GM21526 (cell line): Measurements from ENCODE around the gene ZNRD2.

Experiments
- ATAC-seq: cut with Tn5 transposase; IDR thresholded peaks from one replicate; pipeline ENCODE4 v1.9.1; 2021; ENCODE audit warnings: moderate library complexity; ENCODE audit not compliant: unreplicated experiment, low FRiP score

Gene ZNRD2

GRCh38 chr11:65571420-65571819 lies 1.1 kb downstream of the ZNRD2 start:
- no peak for ATAC-seq

DNA sequence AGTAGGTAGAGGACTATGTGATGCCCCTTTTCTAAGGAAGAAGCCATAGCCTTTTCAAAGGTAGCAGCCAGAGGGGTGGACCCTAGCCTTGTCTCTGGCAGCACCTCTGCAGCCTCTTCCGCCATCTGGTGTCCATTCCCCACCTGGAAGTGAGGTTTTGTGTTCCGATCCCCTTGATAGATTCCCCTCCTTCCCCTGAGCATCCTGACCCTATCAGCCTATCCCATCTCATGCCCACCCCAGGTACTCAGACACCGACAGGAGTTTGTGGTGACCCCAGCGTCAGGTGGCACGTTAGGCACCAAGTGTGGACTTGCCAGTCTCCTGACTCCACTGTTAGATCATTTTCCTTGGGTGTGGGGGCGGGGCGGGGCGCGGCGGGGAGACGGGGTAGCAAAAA lies 1.7 kb downstream of the ZNRD2 start:
- ATAC-seq, result no peak

DNA sequence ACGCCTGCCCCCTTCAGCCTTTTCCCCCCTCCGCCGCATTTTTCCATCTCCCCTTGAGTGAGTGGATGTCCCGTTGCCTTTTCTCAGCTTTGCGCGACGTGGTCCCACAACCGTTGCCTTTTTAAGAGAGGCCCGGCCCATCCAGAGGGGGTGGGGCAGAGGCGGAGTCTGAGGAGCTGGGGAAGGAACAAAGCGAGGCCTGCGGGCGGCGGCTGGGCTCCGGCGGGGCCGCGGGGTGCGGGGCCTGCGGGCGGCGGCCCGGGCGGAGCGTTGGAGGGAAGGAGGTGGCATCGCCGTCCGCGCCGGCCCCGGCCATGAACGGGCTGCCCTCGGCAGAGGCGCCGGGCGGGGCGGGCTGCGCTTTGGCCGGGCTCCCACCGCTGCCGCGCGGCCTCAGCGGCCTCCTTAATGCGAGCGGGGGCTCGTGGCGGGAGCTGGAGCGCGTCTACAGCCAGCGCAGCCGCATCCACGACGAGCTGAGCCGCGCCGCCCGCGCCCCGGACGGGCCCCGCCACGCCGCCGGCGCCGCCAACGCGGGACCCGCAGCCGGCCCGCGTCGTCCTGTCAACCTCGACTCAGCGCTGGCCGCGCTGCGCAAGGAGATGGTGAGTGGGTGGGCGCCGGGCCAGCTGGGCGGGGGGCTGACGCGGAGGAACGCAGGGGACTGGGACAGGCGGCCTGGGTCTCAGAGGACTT lies 2.2 kb downstream of the ZNRD2 start, which contains the start of gene FAM89B:
TSS of gene FAM89B (plus strand) at position 183 of the 696 bp plus-strand sequence. CDS start at position 315, 132 bp downstream.
- ATAC-seq, result no peak

GRCh38 chr11:65573391-65574079 lies 3.3 kb downstream of the ZNRD2 start:
- ATAC-seq, result no peak

DNA sequence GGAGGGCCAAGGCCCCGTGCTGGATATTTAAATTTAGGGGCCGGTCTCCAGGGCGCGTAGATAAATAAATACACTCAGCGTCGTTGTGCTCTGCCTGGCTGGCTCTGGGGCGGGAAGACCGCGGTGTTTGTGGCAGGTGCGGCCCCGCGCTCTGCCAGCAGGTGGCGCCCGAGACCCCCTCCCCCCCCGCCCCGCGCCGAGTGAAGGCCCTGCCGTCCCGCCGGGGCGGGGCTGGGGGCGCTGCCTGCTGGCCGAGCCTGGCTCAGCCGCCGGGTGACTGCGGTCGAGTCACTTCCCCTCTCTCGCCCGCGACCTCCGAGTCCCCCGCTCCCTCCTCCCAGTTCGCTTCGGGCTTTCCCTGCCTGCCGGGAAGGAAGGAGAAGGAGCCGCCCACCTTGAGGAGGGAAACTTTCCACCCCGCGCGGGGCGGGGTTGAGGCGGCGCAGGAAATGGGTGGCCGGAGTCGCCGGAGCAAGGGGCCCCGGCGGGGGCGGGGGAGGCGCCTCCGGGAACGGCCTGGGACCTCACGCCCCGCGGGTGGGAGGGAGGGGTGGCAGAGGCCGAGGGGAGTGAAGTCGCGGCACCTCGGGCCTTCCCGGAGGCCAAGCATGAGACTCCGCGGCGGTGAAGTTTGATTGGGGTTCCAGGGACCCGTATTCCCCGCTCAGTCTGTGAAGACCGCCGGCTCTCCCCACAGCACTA lies 4.0 kb downstream of the ZNRD2 start:
- ATAC-seq, result no peak

GRCh38 chr11:65574811-65575567 lies 4.7 kb downstream of the ZNRD2 start:
- no peak for ATAC-seq

DNA sequence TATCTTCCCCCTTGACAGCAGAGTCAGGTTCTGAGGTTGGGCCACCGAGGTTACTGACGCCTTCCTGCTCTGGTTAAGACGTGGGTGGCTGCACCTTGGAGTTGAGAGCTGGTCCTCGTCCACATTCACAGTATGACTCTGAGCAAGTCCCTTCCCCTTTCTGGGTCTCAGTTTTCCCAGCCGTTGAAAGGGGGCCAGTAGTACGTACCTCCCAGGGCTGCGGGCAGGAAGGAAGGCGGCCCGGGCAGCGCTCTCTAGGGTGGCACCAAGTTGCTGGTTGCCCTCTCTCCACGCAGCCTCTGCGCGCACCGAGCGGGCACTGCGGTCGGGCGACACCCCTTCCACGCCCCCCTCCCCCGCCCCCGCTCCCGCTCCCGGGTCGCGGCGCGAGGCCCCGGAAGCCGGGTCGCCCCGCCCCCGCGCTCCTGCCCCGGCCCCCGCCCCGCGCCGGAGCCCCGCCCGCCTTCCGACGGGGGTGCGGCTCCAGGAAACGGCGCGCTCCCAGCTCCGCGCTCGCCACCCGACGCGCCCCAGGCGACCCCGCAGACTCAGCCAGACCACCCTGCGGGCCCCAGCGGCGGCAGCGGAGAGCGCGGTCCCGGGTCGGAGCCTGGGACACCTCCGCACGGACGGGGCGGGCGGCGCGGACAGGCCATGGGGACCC lies 5.4 kb downstream of the ZNRD2 start, which contains the start of gene EHBP1L1:
TSS of gene EHBP1L1 (plus strand) at position 486 of the 664 bp plus-strand sequence. CDS start 250 bp downstream, outside the sequence.
- no peak for ATAC-seq

DNA sequence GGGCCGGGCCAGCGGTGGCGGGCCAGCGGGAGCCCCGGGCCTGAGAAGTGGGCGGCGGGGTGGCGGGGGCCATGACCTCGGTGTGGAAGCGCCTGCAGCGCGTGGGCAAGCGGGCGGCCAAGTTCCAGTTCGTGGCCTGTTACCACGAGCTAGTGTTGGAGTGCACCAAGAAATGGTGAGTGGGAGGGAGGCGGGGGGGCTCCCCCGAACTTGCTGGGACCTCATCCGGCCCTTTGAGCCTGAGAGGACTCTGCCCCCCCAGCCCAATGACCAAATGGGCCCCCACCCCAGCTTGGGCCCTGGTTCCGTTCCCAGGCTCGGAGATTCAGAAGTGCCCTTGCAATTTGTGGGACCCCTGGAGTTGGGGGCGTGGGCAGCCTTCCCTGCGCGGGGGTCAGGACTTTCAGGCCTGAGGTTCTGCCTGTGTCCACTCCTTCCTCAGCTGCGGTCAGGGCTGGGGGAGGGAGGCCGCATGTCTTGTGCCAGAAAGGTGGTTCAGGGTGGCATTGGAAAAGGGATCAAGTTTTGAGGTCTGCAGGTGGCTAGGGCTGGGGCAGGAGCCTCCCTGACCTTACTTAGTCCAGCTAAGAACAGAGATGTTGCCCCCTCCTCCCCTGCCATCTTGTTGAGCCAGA lies 6.1 kb downstream of the ZNRD2 start:
- ATAC-seq, result no peak

DNA sequence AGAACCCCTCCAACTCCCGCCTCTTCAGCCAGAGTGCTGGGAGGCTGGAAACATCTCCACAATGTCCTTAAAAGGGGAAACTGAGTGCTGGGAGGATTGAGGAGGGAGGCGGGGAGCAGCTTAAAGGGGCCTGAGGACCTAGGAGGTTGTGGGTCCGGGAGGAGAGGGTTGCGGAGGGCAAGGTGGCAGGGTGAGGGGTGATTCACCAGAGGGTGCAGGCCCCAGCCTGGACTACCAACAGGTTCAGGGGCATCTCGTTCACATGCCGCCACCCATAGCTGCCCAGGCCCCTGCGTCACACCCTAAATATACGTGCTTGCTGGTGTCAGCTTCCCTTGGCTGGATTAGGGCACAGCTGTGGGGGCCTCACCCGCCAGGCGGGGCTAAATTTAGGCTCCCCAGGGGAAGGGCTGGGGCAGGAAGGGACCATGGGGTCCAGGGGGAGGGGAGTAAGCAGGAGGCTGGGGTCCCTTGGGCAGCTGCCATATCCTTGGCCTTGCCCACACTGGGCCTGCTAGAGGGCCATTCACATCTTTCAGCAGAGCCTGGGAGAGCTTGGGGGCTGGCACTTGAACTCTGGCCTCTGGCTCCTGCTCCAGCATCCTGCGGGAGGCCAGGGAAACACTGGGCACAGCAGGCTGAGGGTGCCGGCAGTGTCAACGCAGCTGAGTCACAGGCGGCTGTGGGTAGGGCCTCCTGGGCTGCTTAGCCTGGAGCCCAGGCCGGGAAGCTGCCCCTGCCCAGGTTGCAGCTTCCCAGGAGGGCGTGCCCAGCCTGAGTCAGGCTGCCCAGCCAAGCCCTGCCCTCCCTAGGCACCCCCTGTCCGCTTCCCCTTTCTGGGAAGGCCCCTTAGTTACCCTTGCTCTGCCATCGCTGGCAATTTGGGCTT lies 6.8 kb downstream of the ZNRD2 start:
- ATAC-seq, result no peak

DNA sequence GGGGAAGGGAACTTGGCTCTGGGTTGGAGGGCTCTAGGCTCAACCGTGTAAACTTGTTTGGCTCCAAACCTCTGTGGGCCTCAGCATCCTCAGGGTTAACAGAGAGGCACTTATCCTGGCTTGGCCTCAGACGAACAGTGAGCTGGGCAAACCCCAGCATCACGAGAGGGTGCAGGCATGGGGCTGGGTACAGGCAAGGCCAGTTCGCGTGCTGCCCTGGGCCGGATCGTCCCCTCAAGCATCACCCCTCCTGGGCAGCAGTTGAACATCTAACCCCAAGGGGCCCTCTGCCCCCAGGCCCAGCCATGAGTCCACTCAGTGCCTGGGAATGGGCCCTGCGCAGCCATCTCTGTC lies 7.5 kb downstream of the ZNRD2 start:
- no peak for ATAC-seq

DNA sequence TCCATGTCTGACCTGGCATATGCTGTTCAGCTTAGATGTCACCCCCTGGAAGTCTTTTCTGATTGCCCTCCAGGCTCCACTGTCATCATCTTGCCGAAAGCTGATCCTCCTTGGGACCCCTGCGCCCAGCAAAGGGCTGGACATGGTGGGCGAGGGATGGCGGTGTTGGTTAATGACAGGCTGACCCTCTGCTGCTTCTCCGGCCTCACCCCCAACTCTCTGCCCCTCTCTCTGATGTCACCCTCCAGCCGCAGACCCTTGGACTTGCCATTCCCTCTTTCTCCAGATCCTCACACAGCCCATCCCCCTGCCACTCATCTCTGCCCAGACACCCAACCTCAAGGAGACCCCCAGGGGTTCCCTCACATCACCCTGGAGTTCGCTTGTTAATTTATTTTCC lies 7.9 kb downstream of the ZNRD2 start:
- no peak for ATAC-seq

- no peak for ATAC-seq
Measured at GRCh38 chr11:65578667-65579066, 8.4 kb downstream of the ZNRD2 start.

DNA sequence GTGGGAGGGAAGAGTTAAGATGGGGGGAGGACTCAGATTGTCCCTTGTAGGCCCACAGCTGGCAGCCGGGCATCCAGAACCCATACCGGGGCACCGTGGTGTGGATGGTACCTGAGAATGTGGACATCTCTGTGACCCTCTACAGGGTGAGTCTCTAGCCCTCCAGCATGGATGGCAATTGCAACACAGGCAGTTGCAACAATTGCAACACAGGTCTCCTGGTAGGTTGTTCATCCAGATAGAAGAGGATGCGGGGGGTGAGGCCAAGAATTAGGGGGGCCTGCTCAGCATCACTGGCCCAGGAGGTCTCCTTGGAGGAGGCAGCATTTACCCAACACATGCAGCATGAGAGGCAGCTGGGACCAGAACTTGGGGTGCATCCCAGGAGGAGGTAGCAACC lies 9.0 kb downstream of the ZNRD2 start:
- no peak for ATAC-seq

- no peak for ATAC-seq
Measured at GRCh38 chr11:65580031-65580692, 9.9 kb downstream of the ZNRD2 start.

DNA sequence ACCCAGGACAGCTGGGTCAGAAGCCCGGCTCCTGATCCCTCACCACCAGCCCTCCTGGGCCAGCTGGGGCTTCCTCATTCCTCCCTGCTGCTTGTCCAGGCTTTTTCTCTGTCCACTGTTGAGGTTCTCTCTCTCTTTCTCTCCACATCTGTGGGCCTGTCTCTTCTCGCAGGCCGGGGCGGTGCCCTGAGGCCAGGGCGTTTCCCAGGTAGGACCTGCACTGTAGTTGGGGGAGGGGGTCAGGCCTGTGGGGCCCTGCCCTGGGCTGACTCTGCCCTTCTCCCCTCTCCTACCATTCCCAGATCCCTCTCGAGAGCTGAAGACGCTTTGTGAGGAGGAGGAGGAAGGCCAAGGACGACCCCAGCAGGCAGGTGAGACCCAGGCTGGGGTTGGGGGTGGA lies 10.5 kb downstream of the ZNRD2 start:
- ATAC-seq, result no peak

GRCh38 chr11:65581928-65582327 lies 11.7 kb downstream of the ZNRD2 start:
- ATAC-seq, result no peak

DNA sequence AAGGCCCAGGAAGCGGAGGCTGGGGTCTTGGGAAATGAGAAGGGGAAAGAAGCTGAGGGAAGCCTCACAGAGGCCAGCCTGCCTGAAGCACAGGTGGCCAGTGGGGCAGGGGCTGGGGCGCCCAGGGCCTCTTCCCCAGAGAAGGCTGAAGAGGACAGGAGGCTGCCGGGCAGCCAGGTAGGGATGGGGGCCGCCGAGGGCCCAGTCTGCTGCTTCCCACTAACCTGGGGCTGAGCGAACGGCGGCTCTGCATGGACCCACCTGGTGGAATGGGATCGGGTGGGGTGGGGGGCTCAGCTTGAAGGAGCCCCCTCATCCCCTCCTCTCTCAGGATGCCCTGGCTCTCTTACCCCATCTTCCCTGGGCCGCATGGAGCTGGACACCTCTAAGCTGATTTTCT lies 13.3 kb downstream of the ZNRD2 start:
- no peak for ATAC-seq

DNA sequence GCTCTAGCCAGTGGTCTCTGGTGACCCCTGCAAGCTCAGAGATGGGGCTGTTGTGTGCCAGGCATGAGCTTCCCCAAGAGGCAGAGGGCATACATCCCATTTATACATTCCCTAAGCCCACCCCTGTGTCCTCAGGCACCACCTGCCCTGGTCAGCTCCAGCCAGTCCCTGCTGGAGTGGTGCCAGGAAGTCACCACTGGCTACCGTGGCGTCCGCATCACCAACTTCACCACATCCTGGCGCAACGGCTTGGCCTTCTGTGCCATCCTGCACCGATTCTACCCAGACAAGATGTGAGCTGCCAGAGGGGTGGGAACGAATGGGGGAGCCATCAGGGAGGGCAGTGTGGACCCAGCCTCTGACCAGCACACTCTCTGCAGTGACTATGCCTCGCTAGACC lies 13.8 kb downstream of the ZNRD2 start:
- ATAC-seq, result no peak
